Measurements from ENCODE around the gene RPTOR. TPM values are rescaled to one million over a fixed set of nuclear protein-coding genes. Genes with fewer than 3 reads are reported as not detected.

RPTOR gene
- polyA plus RNA-seq, 1 donor (not counting 4 experiments of a cell fraction or from before 2014, with no cell fraction given): 4.0 TPM

GRCh38 chr17:80745183-80745582 lies 200.5 kb downstream of the RPTOR start:
- FAIRE-seq: no peak
- Histone ChIP-seq H3K9ac (ENCODE audit: control insufficient read depth, extremely low read depth, insufficient read depth, low read length) (no peak overlapping the region), H3K9me3 (ENCODE audit: control insufficient read depth, low read depth, low read length) (no peaks in the 10 kb centered on the region), H3K4me1 (ENCODE audit: control insufficient read depth, extremely low read depth, insufficient read depth, low read length) (no peaks in the 10 kb centered on the region), H3K27me3 (ENCODE audit: control insufficient read depth, extremely low read depth, insufficient read depth, low read length) (no peaks in the 10 kb centered on the region), H3K36me3 (ENCODE audit: control insufficient read depth in 2 of 2, extremely low read depth in 1 of 2, insufficient read depth in 2 of 2, low read length in 2 of 2) (peaks cover 0 to 3% of the 10 kb centered on the region in 2 experiments), H3K79me2 (ENCODE audit: control insufficient read depth, insufficient read depth, low read length) (no peaks in the 10 kb centered on the region), H3K9me1 (ENCODE audit: control insufficient read depth, extremely low read depth, insufficient read depth, low read length) (no peaks in the 10 kb centered on the region), H4K20me1 (ENCODE audit: control insufficient read depth, extremely low read depth, insufficient read depth, low read length) (no peaks in the 10 kb centered on the region), H2AFZ (ENCODE audit: control insufficient read depth, low read length) (no peak overlapping the region), H3K4me2 (ENCODE audit: control insufficient read depth, extremely low read depth, insufficient read depth, low read depth, low read length) (no peak overlapping the region), H3K4me3 (ENCODE audit: control insufficient read depth in 2 of 3, extremely low read depth in 1 of 3, insufficient read depth in 2 of 3, low read depth in 1 of 3, low read length in 3 of 3) (no peak overlapping the region), H3K27ac (ENCODE audit: control insufficient read depth, insufficient read depth, low read length) (no peak overlapping the region)
- dilution Hi-C loops (cut with MboI; ENCODE audit: extremely low pct_ligation_motif_present, low sequenced_read_pairs): no loop called here
- TF ChIP-seq EZH2 (IDR thresholded peaks at IDR 0.05; ENCODE audit: low read length): no peak
- TF ChIP-seq, protein P1, sequence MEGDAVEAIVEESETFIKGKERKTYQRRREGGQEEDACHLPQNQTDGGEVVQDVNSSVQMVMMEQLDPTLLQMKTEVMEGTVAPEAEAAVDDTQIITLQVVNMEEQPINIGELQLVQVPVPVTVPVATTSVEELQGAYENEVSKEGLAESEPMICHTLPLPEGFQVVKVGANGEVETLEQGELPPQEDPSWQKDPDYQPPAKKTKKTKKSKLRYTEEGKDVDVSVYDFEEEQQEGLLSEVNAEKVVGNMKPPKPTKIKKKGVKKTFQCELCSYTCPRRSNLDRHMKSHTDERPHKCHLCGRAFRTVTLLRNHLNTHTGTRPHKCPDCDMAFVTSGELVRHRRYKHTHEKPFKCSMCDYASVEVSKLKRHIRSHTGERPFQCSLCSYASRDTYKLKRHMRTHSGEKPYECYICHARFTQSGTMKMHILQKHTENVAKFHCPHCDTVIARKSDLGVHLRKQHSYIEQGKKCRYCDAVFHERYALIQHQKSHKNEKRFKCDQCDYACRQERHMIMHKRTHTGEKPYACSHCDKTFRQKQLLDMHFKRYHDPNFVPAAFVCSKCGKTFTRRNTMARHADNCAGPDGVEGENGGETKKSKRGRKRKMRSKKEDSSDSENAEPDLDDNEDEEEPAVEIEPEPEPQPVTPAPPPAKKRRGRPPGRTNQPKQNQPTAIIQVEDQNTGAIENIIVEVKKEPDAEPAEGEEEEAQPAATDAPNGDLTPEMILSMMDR (optimal IDR thresholded peaks at IDR 0.05 in 1 of 3, IDR thresholded peaks at IDR 0.05 in 1 of 3, conservative IDR thresholded peaks at IDR 0.05 in 1 of 3; ENCODE audit: extremely low read depth in 1 of 3, insufficient read depth in 2 of 3, low read length in 3 of 3): no peak
- DNase-seq (ENCODE audit: low read depth, low spot score): no peak

DNA sequence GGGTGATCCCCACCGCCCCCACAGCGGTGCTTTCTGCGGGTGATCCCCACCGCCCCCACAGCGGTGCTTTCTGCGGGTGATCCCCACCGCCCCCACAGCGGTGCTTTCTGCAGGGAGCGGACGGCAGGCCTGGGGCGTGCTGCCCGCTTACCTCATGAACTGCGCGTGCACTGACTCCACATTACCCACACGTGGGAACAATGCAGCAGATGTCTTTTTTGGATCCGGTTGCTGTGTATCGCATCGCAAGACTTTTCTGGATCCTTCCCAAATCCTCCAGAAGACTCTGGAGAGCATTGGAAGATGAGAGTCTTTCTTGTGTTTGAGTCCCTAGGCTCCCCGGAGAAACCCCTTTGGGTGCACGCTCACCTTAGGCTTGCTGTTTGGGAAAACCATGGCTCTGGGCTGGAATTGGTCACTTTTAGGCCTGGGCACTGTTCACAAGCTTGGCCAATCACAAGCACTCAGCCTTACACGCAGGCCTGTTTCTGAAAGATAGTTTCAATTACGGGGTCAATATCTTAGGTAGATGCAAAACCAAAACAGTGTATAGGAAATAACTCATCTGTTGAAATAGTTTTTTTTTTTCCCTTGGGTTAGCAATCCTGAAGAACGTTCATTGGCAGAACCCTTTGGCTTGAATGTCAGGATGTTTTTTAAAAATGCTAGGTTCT lies 201.8 kb downstream of the RPTOR start:
- Histone ChIP-seq H3K9ac (ENCODE audit: control insufficient read depth, extremely low read depth, insufficient read depth, low read length) (no peak overlapping the region), H3K4me1 (ENCODE audit: control insufficient read depth, extremely low read depth, insufficient read depth, low read length) (no peaks in the 10 kb centered on the region), H2AFZ (ENCODE audit: control insufficient read depth, low read length) (no peak overlapping the region), H3K9me1 (ENCODE audit: control insufficient read depth, extremely low read depth, insufficient read depth, low read length) (no peaks in the 10 kb centered on the region), H3K9me3 (ENCODE audit: control insufficient read depth, low read depth, low read length) (no peaks in the 10 kb centered on the region), H3K36me3 (ENCODE audit: control insufficient read depth in 2 of 2, extremely low read depth in 1 of 2, insufficient read depth in 2 of 2, low read length in 2 of 2) (peaks cover 0 to 3% of the 10 kb centered on the region in 2 experiments), H3K4me2 (ENCODE audit: control insufficient read depth, extremely low read depth, insufficient read depth, low read depth, low read length) (no peak overlapping the region), H4K20me1 (ENCODE audit: control insufficient read depth, extremely low read depth, insufficient read depth, low read length) (no peaks in the 10 kb centered on the region), H3K4me3 (ENCODE audit: control insufficient read depth in 2 of 3, extremely low read depth in 1 of 3, insufficient read depth in 2 of 3, low read depth in 1 of 3, low read length in 3 of 3) (no peak overlapping the region), H3K27me3 (ENCODE audit: control insufficient read depth, extremely low read depth, insufficient read depth, low read length) (no peaks in the 10 kb centered on the region), H3K27ac (ENCODE audit: control insufficient read depth, insufficient read depth, low read length) (no peak overlapping the region), H3K79me2 (ENCODE audit: control insufficient read depth, insufficient read depth, low read length) (no peaks in the 10 kb centered on the region)
- dilution Hi-C loops (cut with MboI; ENCODE audit: extremely low pct_ligation_motif_present, low sequenced_read_pairs): no loop called here
- DNase-seq (ENCODE audit: low read depth, low spot score): no peak
- no peak for FAIRE-seq
- TF ChIP-seq EZH2 (IDR thresholded peaks at IDR 0.05; ENCODE audit: low read length): no peak
- TF ChIP-seq, protein P1 (optimal IDR thresholded peaks at IDR 0.05 in 1 of 3, IDR thresholded peaks at IDR 0.05 in 1 of 3, conservative IDR thresholded peaks at IDR 0.05 in 1 of 3; ENCODE audit: extremely low read depth in 1 of 3, insufficient read depth in 2 of 3, low read length in 3 of 3): no peak

All from keratinocyte (primary cell).